Myocyte (in vitro differentiated cells): ENCODE data around the gene ADAMTS14. TPM values are rescaled to one million over a fixed set of nuclear protein-coding genes. Genes with fewer than 3 reads are reported as not detected.
A peak's percentile ranks its signal among the peaks of the same experiment; 100 is the strongest.

Experiments
- DNase-seq: peaks from one replicate; pipeline ENCODE4 v3.0.0-alpha.2; 2012; ENCODE audit warnings: low read depth
- total RNA-seq: library from RNA; depleted of rRNA; stranded (reverse); fragments of >200 nt; gene quantifications from 2 replicates; pipeline ENCODE4 v1.2.3, GENCODE V29; 2014

ADAMTS14 gene
- total RNA-seq, 1 donor from 2014 or later = 7.1 TPM

- no peak for DNase-seq
Observed at GRCh38 chr10:70781461-70782051, 109.2 kb downstream of the ADAMTS14 start.

- no peak for DNase-seq
Observed at GRCh38 chr10:70782086-70782745, 109.9 kb downstream of the ADAMTS14 start.

DNA sequence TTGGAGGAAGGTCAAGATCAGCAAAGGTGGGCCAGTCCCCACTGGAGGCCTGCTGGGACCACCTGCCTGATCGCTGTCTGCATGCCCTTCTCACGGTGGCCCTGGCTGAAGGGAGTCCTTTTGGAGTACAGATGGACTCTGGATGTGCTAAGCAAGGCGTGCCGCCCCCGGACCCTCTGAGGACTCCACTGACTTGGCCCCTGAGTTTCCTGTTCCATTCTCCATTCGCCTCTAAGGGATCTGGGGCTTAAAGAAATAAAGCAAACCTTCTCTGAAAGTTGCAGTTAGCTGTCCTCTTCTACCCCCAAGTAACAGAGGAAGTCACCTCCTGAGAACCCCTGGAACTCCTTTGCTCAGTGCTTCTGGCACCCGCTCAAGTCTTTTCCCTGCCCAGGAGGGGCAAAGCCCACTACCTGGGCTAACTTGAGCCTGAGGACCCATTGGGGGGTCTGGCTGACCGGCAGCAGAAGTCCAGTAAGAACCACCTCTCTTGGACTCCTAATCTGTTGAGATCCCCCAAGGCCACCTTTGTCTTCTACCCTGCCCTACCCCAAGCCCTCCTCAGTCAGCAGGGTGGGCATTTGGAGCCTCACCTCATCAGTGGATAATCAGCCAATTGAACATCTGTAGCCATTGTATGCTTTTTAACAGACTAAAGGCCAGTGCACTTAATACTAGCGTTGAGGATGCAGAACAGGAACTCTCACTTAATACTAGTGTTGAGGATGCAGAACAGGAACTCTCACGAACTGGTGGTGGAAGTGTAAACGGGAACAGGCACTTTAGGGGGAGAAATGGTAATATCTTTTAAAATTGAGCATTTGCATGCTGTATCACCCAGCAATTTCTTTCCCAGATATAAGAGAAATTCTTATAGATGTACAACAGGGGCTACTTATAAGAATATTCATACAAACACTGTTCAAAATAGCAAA lies 110.7 kb downstream of the ADAMTS14 start:
- DNase-seq = no peak

GRCh38 chr10:70784016-70784415 lies 111.7 kb downstream of the ADAMTS14 start:
- no peak for DNase-seq

DNA sequence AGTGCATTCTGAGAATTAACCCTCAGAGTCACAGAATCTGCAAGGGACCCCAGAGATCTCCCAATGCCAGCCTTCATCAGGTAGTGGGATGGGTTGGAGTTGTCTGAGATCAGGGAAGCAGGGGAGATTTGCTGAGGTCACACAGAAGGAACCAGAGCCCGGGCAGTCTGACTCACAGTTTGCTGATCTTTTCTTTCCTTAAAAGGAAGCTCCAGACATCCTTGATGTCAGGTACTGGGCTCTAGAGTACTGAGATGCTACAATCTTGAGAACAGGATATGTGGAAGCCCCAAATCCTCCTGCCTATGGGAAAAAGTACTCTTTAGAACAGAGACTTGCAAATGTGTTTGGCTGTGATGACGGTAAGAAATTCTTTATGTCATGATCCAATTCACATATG lies 112.2 kb downstream of the ADAMTS14 start:
- DNase-seq = no peak

DNA sequence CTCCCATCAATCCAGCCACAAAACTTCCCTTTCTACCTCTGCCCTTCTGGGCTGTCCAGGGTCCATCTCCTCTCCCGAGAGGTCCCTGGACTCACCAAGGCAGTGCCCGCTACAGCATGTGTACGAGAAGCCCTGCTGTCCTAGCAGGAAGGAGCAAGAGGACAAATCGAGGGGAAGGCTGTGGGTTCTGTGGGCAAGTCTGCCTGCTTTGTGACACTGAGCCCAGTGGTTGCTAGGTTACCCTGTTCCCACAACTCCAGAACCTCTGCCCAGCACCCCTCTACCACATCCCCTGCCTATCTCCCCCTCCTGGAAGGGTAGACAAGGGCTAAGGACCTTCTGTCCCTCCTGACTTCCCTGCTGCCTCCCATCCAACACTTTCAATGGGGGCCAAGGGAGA lies 112.9 kb downstream of the ADAMTS14 start, which contains the start of gene TBATA:
TBATA (minus strand) TSS at position 188 of the 400 bp plus-strand sequence. CDS start 1,998 bp downstream, outside the sequence.
- peak; percentile 74 for DNase-seq

DNA sequence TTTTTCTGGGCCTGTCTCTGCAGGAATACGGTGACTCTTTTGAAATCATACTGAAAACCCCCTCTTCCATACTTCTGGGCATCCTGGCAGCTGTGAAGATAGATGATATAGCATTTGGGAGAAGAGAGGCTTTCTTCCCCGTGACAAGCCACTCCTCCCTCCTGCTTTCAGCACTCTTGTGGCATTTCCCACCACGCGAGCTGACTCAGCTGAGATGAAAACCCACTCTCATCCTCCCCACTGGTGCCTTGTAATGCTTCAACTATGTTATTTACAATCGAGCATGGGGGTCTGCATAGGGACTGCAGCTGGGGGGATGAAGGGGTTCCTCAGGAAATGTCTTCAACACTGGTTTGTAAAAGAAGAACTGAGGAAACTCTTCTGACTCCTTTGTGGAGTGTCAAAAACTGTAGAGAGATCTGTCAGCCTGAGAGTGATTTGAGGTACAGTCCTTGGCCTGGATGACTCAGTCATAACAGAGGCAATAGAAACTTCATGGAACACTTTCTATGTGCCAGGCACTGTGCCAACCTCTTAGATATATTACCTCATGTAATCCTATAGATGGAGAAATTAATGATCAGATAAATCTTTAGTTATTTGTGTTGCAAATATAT lies 114.6 kb downstream of the ADAMTS14 start:
- DNase-seq = peak; percentile 61

DNA sequence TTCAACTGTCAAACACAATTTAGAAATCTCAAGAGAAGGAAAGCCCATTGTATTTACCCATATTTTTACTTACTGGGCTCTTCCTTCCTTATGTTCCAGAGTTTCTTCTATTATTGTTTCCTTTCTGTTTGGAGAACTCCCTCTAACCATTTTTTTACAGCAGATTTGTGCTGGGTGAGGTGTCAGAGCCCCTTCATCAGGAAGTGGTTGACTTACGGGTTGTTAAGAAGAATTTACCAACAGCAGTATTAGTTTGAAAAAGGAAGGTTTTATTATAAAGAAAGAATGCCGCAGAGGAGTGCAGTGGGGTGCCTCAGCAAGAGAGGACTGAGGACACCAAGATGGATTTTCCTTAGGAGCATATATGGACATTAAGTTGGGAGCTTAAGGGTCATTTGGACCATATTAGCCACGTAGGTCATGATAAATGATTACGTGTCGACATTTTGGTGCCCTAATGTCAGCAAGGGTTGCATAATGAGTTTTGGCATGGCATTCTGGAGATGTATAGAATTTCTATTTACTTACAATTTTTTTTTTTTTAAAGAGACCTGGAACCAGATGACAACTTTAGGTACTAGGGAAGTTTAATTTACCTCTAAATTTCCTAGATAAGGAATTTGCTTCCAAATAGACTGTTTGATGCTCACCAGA lies 119.2 kb downstream of the ADAMTS14 start:
- no peak for DNase-seq

DNA sequence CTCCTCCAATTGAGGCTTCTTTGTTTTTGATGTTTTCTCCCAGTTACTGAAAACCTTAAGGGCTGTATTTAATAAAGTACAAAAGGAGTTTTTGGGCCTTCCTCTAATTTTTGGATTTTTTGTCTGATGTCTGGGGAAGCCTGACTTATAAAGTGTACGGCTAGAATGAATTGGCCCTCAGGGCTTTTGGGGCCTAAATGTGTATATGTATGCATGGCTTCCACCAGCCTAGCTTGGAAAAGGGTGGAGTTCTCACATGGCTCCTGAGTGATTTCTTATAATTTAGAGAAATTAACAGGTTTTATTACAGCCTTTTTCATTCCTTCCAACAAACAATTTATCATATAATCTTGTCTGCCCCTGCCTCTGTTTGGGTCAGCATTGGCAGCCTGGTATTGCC lies 123.3 kb downstream of the ADAMTS14 start:
- DNase-seq = no peak

DNA sequence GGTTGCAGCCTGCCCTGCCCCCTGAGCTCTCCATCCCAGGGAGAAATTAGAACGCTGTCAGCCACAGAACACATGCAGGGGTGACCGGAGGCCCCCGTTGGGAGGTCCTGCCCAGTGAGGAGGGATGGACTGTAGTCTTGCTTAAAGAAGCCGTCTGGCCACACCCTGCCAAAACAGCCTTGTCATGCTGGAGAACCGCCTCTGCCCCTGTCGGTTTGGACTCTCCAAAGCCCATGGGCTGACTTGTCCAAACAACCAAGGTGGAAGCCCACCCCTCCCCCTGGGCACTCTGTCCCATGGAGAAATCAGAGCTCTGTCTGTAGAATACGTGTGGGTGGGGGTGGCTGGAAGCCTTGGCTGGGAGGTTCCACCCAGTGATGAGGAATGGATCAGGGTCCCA lies 125.5 kb downstream of the ADAMTS14 start:
- no peak for DNase-seq

DNA sequence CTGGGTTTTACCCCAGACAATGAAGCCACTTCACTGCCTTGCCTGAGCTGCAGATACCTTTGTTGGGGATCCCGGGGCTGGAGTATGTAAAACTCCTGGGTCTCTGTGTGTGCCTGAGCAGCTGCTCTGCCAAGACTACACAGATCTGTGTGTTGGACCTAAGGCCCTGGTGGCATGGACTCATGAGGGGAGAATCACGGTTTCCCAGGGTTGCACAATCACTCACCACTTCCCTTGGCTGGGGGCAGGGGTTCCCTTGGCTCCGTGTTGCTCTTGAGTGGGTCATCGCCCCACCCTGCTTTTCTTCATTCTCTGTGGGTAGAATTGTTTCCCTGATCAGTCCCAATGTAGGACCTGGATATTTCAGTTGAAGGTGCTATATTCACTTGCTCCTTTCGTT lies 126.8 kb downstream of the ADAMTS14 start:
- no peak for DNase-seq

DNA sequence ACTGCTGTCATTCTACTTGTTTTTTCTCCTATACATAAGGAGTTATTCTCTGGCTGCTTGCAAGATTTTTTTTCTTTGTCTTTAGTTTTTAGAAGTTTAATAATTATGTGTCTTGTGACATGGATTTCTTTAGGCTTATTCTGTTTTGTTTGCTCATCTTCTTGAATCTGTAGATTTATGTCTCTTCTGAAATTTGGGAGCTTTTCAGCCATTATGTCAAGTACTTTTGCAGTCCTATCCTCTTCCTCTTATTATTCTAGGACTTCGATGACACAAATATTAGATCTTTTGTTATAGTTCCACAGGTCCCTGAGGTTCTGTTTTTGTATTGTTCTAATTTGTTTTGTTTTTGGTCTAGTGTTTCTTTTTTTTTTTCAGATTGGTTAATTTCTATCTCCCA lies 129.5 kb downstream of the ADAMTS14 start:
- no peak for DNase-seq

DNA sequence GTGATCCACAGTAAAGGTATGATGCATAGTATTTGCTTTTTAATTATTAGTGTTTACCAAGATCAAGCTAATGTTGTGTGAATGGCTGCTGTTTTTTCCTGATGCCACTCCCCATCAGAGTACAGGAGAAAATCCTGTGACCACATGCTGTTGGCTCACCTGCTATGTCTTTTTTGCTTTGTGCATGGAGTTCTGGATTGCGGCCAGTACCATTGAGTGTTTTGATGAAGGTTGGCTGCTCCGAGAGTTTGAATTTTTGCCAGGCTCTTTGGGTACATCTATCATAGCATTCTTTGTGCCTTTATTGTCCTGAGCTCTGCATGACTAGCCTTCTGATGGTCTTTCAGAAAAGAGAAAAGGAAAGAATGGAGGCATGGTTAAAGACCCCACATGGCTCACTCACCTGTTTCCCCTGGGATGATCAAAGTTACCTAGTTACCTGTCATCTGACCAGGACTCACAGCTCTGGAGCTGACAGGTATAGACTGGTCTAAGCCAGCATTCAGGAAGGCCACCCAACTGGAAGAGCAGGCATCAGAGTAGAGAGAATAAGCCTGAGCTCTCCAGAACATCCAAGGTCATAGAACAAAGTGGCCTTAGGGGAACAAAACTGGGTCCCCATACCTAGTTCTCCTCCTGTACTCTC lies 131.6 kb downstream of the ADAMTS14 start:
- DNase-seq = no peak

DNA sequence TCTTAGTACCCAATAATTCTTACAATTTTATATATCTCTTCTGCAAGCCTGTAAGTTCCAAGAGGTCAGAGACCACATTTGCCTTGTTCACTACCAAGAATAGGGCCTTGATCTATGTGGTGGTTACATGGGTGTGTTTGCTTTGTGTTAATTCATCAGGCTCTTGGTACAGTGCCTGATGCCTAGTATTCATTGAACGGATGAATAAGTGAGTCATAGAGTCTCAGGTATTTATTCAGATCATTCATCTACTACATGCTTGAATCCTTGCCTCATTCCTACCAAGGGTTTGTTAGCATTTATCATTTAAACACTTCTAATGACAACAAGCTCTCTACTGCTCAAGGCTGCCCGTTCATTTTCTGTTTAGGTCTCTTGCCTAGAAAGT lies 132.1 kb downstream of the ADAMTS14 start:
- no peak for DNase-seq

- peak; percentile 22 for DNase-seq
Observed at GRCh38 chr10:70805619-70806215, 133.4 kb downstream of the ADAMTS14 start.

DNA sequence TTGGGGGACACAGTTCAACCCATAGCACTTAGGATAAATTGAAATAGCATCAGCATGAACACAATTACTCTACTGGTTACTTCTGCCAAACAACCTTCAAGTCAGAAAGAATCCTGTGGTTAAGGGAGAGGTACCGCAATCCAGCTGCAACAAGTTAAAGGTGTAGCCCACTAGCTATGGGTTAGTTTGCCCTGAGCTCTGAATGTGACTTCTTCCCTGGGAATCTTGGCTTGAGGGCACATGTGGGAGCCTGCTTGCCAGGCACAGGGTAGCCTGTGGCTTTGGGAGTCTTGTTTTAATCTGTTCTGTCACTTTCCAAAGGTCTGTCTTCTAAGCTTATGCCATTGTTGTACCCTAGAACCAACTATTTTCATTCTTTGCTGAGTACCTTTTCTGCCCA lies 134.5 kb downstream of the ADAMTS14 start:
- DNase-seq = no peak

DNA sequence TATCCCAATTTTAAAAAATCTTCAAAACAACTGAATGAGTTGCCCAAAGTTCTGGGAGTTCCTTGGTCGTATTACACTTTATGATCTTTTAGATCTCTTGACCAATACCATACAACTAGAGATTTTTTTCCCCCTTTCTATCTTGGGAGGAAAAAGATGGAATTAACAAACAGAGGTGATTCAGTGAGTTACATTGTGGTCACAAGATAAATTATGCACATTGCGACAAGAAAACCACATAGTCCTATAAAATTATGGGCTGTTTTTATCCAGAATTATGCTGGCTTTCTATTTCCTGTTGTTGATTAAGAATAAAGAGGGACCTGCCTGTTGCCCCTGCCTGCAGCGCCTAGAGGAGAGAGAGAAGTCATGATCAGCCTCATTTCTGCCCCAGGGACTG lies 135.2 kb downstream of the ADAMTS14 start:
- DNase-seq = no peak

- DNase-seq = no peak
Observed at GRCh38 chr10:70809011-70809611, 136.8 kb downstream of the ADAMTS14 start.

- no peak for DNase-seq
Observed at GRCh38 chr10:70809726-70810125, 137.4 kb downstream of the ADAMTS14 start.

GRCh38 chr10:70810967-70811366 lies 138.7 kb downstream of the ADAMTS14 start:
- DNase-seq = no peak
